Spleen (tissue), 7 donors: ENCODE data around the gene SORCS1.

Experiments
- POLR2AphosphoS5 ChIP-seq, 3 donors: sonication (generic); formaldehyde crosslinking; IDR thresholded peaks; one replicate each; pipeline ENCODE4 v1.5.1; 2017; ENCODE audit warnings: antibody characterized with exemption in 3 of 3
- TF ChIP-seq, protein P1 (sequence below), 11 experiments: fragments of 200-600 bp in 7 of 11; fragments of 450-650 bp in 4 of 11; sonication (generic) in 4 of 11; IDR thresholded peaks in 8 of 11; conservative IDR thresholded peaks in 3 of 11; 1 replicate in 7 of 11; 2 replicates in 4 of 11; pipeline versions ENCODE4 v1.4.0 to v1.8.0; 2016 to 2021; ENCODE audit warnings: antibody characterized with exemption in 11 of 11, inconsistent platforms in 4 of 11, mild to moderate bottlenecking in 1 of 11
- donor health status: DM: no; HTN: no; CAD: no; lungs with moderate emphysema.
- donor health status: DM: no; HTN: no; CAD: no.
- donor health status: DM: no; HTN: no; CAD: no.

GRCh38 chr10:107072028-107072427, 92.5 kb downstream of the SORCS1 start:
- TF ChIP-seq, protein P1, sequence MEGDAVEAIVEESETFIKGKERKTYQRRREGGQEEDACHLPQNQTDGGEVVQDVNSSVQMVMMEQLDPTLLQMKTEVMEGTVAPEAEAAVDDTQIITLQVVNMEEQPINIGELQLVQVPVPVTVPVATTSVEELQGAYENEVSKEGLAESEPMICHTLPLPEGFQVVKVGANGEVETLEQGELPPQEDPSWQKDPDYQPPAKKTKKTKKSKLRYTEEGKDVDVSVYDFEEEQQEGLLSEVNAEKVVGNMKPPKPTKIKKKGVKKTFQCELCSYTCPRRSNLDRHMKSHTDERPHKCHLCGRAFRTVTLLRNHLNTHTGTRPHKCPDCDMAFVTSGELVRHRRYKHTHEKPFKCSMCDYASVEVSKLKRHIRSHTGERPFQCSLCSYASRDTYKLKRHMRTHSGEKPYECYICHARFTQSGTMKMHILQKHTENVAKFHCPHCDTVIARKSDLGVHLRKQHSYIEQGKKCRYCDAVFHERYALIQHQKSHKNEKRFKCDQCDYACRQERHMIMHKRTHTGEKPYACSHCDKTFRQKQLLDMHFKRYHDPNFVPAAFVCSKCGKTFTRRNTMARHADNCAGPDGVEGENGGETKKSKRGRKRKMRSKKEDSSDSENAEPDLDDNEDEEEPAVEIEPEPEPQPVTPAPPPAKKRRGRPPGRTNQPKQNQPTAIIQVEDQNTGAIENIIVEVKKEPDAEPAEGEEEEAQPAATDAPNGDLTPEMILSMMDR (IDR thresholded peaks at IDR 0.05 in 8 of 11, conservative IDR thresholded peaks at IDR 0.05 in 3 of 11), result no peak
- no peak for TF ChIP-seq POLR2AphosphoS5 (IDR thresholded peaks at IDR 0.05)
